Measurements from ENCODE around the gene YEATS2.

YEATS2 gene

DNA sequence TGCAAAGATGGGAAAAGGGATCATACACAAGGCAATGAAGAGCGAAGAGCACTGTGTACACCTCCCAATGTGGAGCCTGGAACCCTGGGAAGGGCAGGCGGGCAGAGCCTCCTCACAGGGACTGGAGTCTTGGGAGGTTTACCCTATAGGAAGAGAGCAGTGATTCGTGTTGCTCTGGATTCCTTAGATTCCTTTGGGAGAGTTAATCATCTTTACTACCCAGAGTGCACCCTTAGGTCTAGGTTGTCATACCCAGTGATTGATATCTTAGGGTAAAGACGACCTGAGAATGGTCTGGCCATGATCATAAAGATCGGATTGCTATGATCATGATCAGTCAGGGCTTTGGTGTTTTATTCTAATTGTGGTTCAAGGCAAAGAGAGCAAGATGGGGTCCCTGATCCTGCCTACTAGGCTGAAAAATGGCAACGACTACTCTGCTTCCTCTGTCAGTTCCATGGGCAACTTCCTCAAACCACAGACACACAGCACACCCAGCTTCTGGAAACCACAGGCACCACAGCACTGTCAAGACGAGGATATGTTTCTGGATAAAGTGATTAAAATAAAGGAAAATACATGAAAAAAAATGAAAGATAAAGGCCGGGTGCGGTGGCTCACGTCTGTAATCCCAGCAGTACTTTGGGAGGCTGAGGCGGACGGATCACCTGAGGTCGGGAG is 148.2 kb downstream of the YEATS2 start:
- H2BK5ac ChIP-seq (ENCODE audit: low read length), result no peak overlapping the region
- DNase-seq, result peak; percentile 43
- H3K4me3 ChIP-seq (ENCODE audit: low read length), result no peak overlapping the region
- no peaks in the 10 kb centered on the region for H3K79me2 ChIP-seq (ENCODE audit: control insufficient read depth, insufficient read depth, low read length)
- H4K8ac ChIP-seq (ENCODE audit: low read depth, low read length), result no peak overlapping the region
- no peak overlapping the region for H3K27ac ChIP-seq (ENCODE audit: low read depth, low read length)
- no peak overlapping the region for H2BK120ac ChIP-seq (ENCODE audit: low read depth, low read length)
- no peak overlapping the region for H3K56ac ChIP-seq (ENCODE audit: low read length)
- H3K27me3 ChIP-seq (ENCODE audit: insufficient read depth, low read length, poor library complexity), result no peaks in the 10 kb centered on the region
- H3K18ac ChIP-seq (ENCODE audit: low read length), result no peak overlapping the region
- H4K5ac ChIP-seq (ENCODE audit: low read length), result no peak overlapping the region
- H3K36me3 ChIP-seq (ENCODE audit: control insufficient read depth, insufficient read depth, low read length), result peaks cover 5% of the 10 kb centered on the region
- no peak overlapping the region for H2AK5ac ChIP-seq (ENCODE audit: low read length)
- peaks cover 3% of the 10 kb centered on the region for H3K79me1 ChIP-seq (ENCODE audit: low read length)
- H3K9ac ChIP-seq (ENCODE audit: low read length), result no peak overlapping the region
- H3K23ac ChIP-seq (ENCODE audit: low read length), result no peak overlapping the region
- no peak overlapping the region for H3K4ac ChIP-seq (ENCODE audit: low read depth, low read length)
- H3K4me2 ChIP-seq (ENCODE audit: low read length), result no peak overlapping the region
- H3K4me1 ChIP-seq (ENCODE audit: control insufficient read depth, low read depth, low read length), result no peaks in the 10 kb centered on the region
- WGBS (ENCODE audit: extremely low coverage, insufficient coverage, low lambda C conversion rate), result no CpG with 5 or more reads among the region's 13 CpGs
- H2BK15ac ChIP-seq (replicated peaks; ENCODE audit: low read depth), result no peak overlapping the region

DNA sequence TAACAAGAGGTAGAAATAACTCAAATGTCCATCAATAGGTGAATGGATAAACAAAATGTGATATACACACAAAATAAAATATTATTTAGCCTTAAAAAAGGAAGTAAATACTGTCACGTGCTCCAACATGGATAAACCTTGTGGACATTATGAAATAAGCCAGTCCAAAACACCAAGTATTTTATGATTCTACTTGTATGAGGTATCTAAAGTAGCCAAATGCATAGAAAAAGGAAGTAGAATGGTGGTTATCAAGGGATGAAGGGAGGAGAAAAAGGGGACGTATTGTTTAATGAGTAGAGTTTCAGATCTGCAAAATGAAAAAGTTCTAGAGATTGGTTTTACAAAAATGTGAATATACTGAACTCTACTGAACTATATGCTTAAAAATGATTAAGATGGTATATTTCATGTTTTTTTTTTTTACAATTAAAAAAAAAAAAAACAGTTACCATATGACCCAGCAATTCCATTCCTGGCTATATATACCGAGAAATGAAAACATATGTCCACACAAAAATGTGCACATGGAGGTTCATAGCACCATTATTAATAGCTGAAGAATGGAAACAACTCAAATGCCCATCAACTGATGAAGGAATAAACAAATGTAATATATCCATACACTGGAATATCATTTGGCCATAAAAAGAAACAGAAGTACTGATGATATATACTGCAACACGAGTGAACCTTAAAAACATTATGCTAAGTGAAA is 156.9 kb downstream of the YEATS2 start:
- H2BK120ac ChIP-seq (ENCODE audit: low read depth, low read length), result no peak overlapping the region
- peaks cover 2% of the 10 kb centered on the region for H3K79me1 ChIP-seq (ENCODE audit: low read length)
- H3K79me2 ChIP-seq (ENCODE audit: control insufficient read depth, insufficient read depth, low read length), result no peaks in the 10 kb centered on the region
- H2AK5ac ChIP-seq (ENCODE audit: low read length), result no peak overlapping the region
- no peaks in the 10 kb centered on the region for H3K27me3 ChIP-seq (ENCODE audit: insufficient read depth, low read length, poor library complexity)
- H3K4me3 ChIP-seq (ENCODE audit: low read length), result no peak overlapping the region
- H3K27ac ChIP-seq (ENCODE audit: low read depth, low read length), result no peak overlapping the region
- H2BK5ac ChIP-seq (ENCODE audit: low read length), result no peak overlapping the region
- no peak overlapping the region for H3K4ac ChIP-seq (ENCODE audit: low read depth, low read length)
- H3K9ac ChIP-seq (ENCODE audit: low read length), result no peak overlapping the region
- no peak overlapping the region for H4K5ac ChIP-seq (ENCODE audit: low read length)
- no peak overlapping the region for H2BK15ac ChIP-seq (replicated peaks; ENCODE audit: low read depth)
- H3K23ac ChIP-seq (ENCODE audit: low read length), result no peak overlapping the region
- no peak overlapping the region for H3K18ac ChIP-seq (ENCODE audit: low read length)
- H3K56ac ChIP-seq (ENCODE audit: low read length), result no peak overlapping the region
- H3K4me1 ChIP-seq (ENCODE audit: control insufficient read depth, low read depth, low read length), result no peaks in the 10 kb centered on the region
- no peak for DNase-seq
- WGBS (ENCODE audit: extremely low coverage, insufficient coverage, low lambda C conversion rate), result 100% methylated on average over 1 of the region's 4 CpGs
- no peak overlapping the region for H4K8ac ChIP-seq (ENCODE audit: low read depth, low read length)
- H3K36me3 ChIP-seq (ENCODE audit: control insufficient read depth, insufficient read depth, low read length), result no peaks in the 10 kb centered on the region
- H3K4me2 ChIP-seq (ENCODE audit: low read length), result no peak overlapping the region

DNA sequence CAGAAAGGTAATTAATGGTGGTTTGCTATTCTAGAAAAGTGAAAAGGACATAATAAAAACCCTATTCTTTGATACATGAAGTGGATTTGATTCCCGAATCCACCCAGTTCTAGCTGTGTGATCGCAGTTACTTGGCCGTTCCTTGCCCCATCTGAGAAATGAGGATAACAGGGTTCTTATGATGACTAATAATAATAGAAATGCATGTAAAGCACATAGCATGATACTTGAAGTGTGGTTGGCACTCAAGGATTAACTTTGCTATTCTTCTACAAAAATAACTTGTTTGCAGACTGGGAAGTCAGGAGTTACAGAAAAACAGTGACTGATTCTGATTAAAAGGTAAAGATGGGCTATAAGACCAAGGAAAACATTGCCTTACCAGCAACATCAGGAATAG is 160.3 kb downstream of the YEATS2 start:
- no peak overlapping the region for H3K23ac ChIP-seq (ENCODE audit: low read length)
- WGBS (ENCODE audit: extremely low coverage, insufficient coverage, low lambda C conversion rate), result no CpG with 5 or more reads among the region's 3 CpGs
- H4K8ac ChIP-seq (ENCODE audit: low read depth, low read length), result no peak overlapping the region
- H3K4me2 ChIP-seq (ENCODE audit: low read length), result no peak overlapping the region
- no peaks in the 10 kb centered on the region for H3K27me3 ChIP-seq (ENCODE audit: insufficient read depth, low read length, poor library complexity)
- no peaks in the 10 kb centered on the region for H3K79me1 ChIP-seq (ENCODE audit: low read length)
- H3K4me3 ChIP-seq (ENCODE audit: low read length), result no peak overlapping the region
- H3K9ac ChIP-seq (ENCODE audit: low read length), result no peak overlapping the region
- DNase-seq, result no peak
- no peak overlapping the region for H2AK5ac ChIP-seq (ENCODE audit: low read length)
- no peak overlapping the region for H2BK5ac ChIP-seq (ENCODE audit: low read length)
- no peaks in the 10 kb centered on the region for H3K4me1 ChIP-seq (ENCODE audit: control insufficient read depth, low read depth, low read length)
- H3K4ac ChIP-seq (ENCODE audit: low read depth, low read length), result no peak overlapping the region
- no peak overlapping the region for H3K27ac ChIP-seq (ENCODE audit: low read depth, low read length)
- H3K18ac ChIP-seq (ENCODE audit: low read length), result no peak overlapping the region
- H2BK15ac ChIP-seq (replicated peaks; ENCODE audit: low read depth), result no peak overlapping the region
- H3K79me2 ChIP-seq (ENCODE audit: control insufficient read depth, insufficient read depth, low read length), result no peaks in the 10 kb centered on the region
- H3K36me3 ChIP-seq (ENCODE audit: control insufficient read depth, insufficient read depth, low read length), result peaks cover 4% of the 10 kb centered on the region
- H3K56ac ChIP-seq (ENCODE audit: low read length), result no peak overlapping the region
- no peak overlapping the region for H4K5ac ChIP-seq (ENCODE audit: low read length)
- no peak overlapping the region for H2BK120ac ChIP-seq (ENCODE audit: low read depth, low read length)

Measured in mesendoderm (in vitro differentiated cells).